ENCODE results near the gene AK3. TPM values are rescaled to one million over a fixed set of nuclear protein-coding genes. Genes with fewer than 3 reads are reported as not detected.

The AK3 gene
- total RNA-seq, 3 donors from 2014 or later: 80.3 to 123 (median 84.6) TPM

- no peak for DNase-seq (ENCODE audit: low spot score in 2 of 2)
- Histone ChIP-seq H3K27ac (no peak overlapping the region), H3K9me3 (no peaks in the 10 kb centered on the region), H3K27me3 (no peaks in the 10 kb centered on the region), H3K36me3 (peaks cover 3% of the 10 kb centered on the region), H3K4me1 (no peaks in the 10 kb centered on the region), H3K4me3 (no peak overlapping the region)
- TF ChIP-seq POLR2AphosphoS5 (IDR thresholded peaks at IDR 0.05) (no peak), POLR2A (IDR thresholded peaks at IDR 0.05) (no peak)
- TF ChIP-seq, protein P1, sequence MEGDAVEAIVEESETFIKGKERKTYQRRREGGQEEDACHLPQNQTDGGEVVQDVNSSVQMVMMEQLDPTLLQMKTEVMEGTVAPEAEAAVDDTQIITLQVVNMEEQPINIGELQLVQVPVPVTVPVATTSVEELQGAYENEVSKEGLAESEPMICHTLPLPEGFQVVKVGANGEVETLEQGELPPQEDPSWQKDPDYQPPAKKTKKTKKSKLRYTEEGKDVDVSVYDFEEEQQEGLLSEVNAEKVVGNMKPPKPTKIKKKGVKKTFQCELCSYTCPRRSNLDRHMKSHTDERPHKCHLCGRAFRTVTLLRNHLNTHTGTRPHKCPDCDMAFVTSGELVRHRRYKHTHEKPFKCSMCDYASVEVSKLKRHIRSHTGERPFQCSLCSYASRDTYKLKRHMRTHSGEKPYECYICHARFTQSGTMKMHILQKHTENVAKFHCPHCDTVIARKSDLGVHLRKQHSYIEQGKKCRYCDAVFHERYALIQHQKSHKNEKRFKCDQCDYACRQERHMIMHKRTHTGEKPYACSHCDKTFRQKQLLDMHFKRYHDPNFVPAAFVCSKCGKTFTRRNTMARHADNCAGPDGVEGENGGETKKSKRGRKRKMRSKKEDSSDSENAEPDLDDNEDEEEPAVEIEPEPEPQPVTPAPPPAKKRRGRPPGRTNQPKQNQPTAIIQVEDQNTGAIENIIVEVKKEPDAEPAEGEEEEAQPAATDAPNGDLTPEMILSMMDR (IDR thresholded peaks at IDR 0.05): no peak
- intact Hi-C loops (cut with DNase I; ENCODE audit: low total_unique reads): no loop called here
Observed at GRCh38 chr9:4689021-4689420, 52.0 kb downstream of the AK3 start.

GRCh38 chr9:4686584-4686983, 54.4 kb downstream of the AK3 start:
- Histone ChIP-seq H3K27me3 (no peaks in the 10 kb centered on the region), H3K4me1 (no peaks in the 10 kb centered on the region), H3K36me3 (peaks cover 3% of the 10 kb centered on the region), H3K9me3 (no peaks in the 10 kb centered on the region), H3K27ac (no peak overlapping the region), H3K4me3 (no peak overlapping the region)
- TF ChIP-seq POLR2AphosphoS5 (IDR thresholded peaks at IDR 0.05) (no peak), POLR2A (IDR thresholded peaks at IDR 0.05) (no peak)
- TF ChIP-seq, protein P1 (IDR thresholded peaks at IDR 0.05): no peak
- no peak for DNase-seq (ENCODE audit: low spot score in 2 of 2)
- intact Hi-C loops (cut with DNase I; ENCODE audit: low total_unique reads): no loop called here

DNA sequence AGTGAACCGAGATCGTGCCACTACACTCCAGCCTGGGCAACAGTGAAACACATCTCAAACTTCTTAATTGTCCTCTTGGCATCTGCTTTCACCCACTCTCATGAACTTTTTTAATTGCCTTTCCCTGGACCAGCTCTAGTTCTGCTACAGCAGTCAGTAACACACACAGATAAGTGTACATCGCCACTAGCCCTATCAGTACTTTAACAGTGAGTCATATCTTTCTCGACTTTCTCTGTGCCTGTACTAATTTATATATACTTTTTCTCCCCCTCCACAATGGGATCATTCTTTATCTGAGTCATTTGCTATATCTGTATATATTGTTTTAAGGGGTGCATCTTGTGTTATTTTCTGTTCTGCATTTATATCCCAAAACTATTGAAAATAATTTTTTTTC, 54.9 kb downstream of the AK3 start:
- Histone ChIP-seq H3K36me3 (peaks cover 3% of the 10 kb centered on the region), H3K27me3 (no peaks in the 10 kb centered on the region), H3K27ac (no peak overlapping the region), H3K9me3 (no peaks in the 10 kb centered on the region), H3K4me1 (no peaks in the 10 kb centered on the region), H3K4me3 (no peak overlapping the region)
- no peak for DNase-seq (ENCODE audit: low spot score in 2 of 2)
- TF ChIP-seq, protein P1 (IDR thresholded peaks at IDR 0.05): no peak
- TF ChIP-seq POLR2AphosphoS5 (IDR thresholded peaks at IDR 0.05) (no peak), POLR2A (IDR thresholded peaks at IDR 0.05) (no peak)
- intact Hi-C loops (cut with DNase I; ENCODE audit: low total_unique reads): no loop called here

DNA sequence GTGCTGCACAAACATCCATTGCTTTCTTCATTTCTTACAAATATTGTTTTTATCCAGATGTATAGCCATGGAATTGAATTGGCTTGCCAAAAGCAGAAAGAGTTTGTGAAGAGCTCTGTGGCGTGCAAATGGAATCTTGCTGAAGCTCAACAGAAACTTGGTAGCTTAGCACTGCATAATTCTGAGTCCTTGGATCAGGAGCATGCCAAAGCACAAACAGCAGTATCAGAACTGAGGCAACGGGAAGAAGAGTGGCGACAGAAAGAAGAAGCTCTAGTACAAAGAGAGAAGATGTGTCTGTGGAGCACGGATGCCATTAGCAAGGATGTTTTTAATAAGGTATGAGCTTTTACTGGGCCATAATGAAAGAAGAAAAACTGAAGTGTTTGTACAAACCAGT, 56.2 kb downstream of the AK3 start:
- Histone ChIP-seq H3K27ac (no peak overlapping the region), H3K9me3 (no peaks in the 10 kb centered on the region), H3K27me3 (no peaks in the 10 kb centered on the region), H3K36me3 (peaks cover 3% of the 10 kb centered on the region), H3K4me3 (no peak overlapping the region), H3K4me1 (no peaks in the 10 kb centered on the region)
- TF ChIP-seq, protein P1 (IDR thresholded peaks at IDR 0.05): no peak
- TF ChIP-seq POLR2AphosphoS5 (IDR thresholded peaks at IDR 0.05): no peak
- DNase-seq (ENCODE audit: low spot score in 2 of 2): no peak
- intact Hi-C loops (cut with DNase I; ENCODE audit: low total_unique reads): no loop called here

GRCh38 chr9:4680750-4681149, 60.3 kb downstream of the AK3 start:
- TF ChIP-seq, protein P1 (IDR thresholded peaks at IDR 0.05): no peak
- no peak for TF ChIP-seq POLR2A (IDR thresholded peaks at IDR 0.05)
- no peak for TF ChIP-seq POLR2AphosphoS5 (IDR thresholded peaks at IDR 0.05)
- Histone ChIP-seq H3K27me3 (no peaks in the 10 kb centered on the region), H3K36me3 (peaks cover 3% of the 10 kb centered on the region), H3K9me3 (no peaks in the 10 kb centered on the region), H3K27ac (peak overlapping the region; percentile 97), H3K4me1 (no peaks in the 10 kb centered on the region), H3K4me3 (peak overlapping the region; percentile 77 to 89 (median 88))
- DNase-seq (ENCODE audit: low spot score in 2 of 2): no peak
- intact Hi-C loops (cut with DNase I; ENCODE audit: low total_unique reads): no loop called here

Measured in breast epithelium (tissue), 4 donors.